Thyroid gland (tissue), 4 donors: Measurements from ENCODE around the gene DUSP10.

Experiments used
- POLR2A ChIP-seq, 2 donors: fragments of 450-650 bp; IDR thresholded peaks; one replicate each; pipeline ENCODE4 v1.6.1; 2017; ENCODE audit warnings: antibody characterized with exemption in 2 of 2, mild to moderate bottlenecking in 2 of 2, moderate library complexity in 1 of 2
- TF ChIP-seq, protein P1 (sequence below), 6 experiments: fragments of 200-600 bp in 3 of 6; fragments of 450-650 bp in 3 of 6; sonication (generic) in 3 of 6; IDR thresholded peaks; one replicate each; pipeline ENCODE4 v1.5.1; 2016 to 2019; ENCODE audit warnings: antibody characterized with exemption in 6 of 6, mild to moderate bottlenecking in 2 of 6, inconsistent platforms in 1 of 6, moderate library complexity in 1 of 6

DNA sequence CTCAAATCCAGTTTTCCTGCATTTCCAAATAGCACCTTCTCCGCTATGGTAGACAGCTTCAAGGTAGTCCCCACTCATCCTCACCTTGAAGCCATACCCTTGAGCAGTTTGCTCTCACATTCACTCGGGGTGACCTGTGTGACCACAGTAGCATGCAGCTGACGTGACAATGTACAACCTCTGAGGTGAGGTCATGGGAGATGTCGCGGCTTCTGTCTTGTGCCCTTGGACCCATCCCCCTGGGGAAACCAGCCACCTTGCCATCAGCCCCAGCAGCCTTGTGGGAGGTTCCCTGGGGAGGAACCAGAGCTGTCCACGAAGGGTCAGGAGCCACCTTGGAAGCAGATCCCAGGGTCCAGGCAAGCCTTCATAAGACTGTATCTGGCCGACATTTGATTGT is 38.3 kb upstream of the DUSP10 start:
- TF ChIP-seq, protein P1, sequence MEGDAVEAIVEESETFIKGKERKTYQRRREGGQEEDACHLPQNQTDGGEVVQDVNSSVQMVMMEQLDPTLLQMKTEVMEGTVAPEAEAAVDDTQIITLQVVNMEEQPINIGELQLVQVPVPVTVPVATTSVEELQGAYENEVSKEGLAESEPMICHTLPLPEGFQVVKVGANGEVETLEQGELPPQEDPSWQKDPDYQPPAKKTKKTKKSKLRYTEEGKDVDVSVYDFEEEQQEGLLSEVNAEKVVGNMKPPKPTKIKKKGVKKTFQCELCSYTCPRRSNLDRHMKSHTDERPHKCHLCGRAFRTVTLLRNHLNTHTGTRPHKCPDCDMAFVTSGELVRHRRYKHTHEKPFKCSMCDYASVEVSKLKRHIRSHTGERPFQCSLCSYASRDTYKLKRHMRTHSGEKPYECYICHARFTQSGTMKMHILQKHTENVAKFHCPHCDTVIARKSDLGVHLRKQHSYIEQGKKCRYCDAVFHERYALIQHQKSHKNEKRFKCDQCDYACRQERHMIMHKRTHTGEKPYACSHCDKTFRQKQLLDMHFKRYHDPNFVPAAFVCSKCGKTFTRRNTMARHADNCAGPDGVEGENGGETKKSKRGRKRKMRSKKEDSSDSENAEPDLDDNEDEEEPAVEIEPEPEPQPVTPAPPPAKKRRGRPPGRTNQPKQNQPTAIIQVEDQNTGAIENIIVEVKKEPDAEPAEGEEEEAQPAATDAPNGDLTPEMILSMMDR (IDR thresholded peaks at IDR 0.05): no peak
- TF ChIP-seq POLR2A (IDR thresholded peaks at IDR 0.05): no peak
